Measurements from ENCODE around the gene CLDN22.

- TF ChIP-seq CTCF (IDR thresholded peaks at IDR 0.05) (no peak), POLR2A (IDR thresholded peaks at IDR 0.05) (no peak)
Observed at GRCh38 chr4:183304067-183304466, 16.0 kb downstream of the CLDN22 start.

Measured in upper lobe of left lung (tissue), 4 donors.